Lower lobe of right lung (tissue), 2 donors: Measurements from ENCODE around the gene MACROD2. TPM values are rescaled to one million over a fixed set of nuclear protein-coding genes. Genes with fewer than 3 reads are reported as not detected.

Experiments
- ATAC-seq, 2 donors: fragments of 200-7000 bp; cut with Tn5 transposase; one replicate each; pipeline ENCODE4 v1.9.1; 2020 to 2022; ENCODE audit warnings: mild to moderate bottlenecking in 2 of 2, moderate library complexity in 2 of 2
- DNase-seq: peaks from one replicate; pipeline ENCODE4 v3.0.0-alpha.2; 2020
- H3K27ac ChIP-seq: fragments of 200-600 bp; one replicate; pipeline ENCODE4 v1.8.0; 2022
- H3K27me3 ChIP-seq: fragments of 200-600 bp; one replicate; pipeline ENCODE4 v1.8.0; 2022; ENCODE audit warnings: low read depth
- H3K36me3 ChIP-seq: fragments of 200-600 bp; one replicate; pipeline ENCODE4 v1.8.0; 2022; ENCODE audit warnings: mild to moderate bottlenecking
- H3K4me1 ChIP-seq: fragments of 200-600 bp; one replicate; pipeline ENCODE4 v1.8.0; 2022
- H3K4me3 ChIP-seq: fragments of 200-600 bp; one replicate; pipeline ENCODE4 v1.8.0; 2022; ENCODE audit warnings: mild to moderate bottlenecking
- H3K9me3 ChIP-seq: fragments of 200-600 bp; one replicate; pipeline ENCODE4 v1.8.0; 2022
- intact Hi-C: fragments of 100-400 bp; cut with DNase I; formaldehyde crosslinking; loops from one replicate; pipeline ENCODE4 v1.11.0; 2022
- total RNA-seq: library from RNA; stranded (reverse); fragmentation: NEBNext Ultra II Directional; extraction: Animal tissue kit (Norgen Biotek cat#: 25700); gene quantifications from one replicate; pipeline ENCODE4 v1.2.1, GENCODE V29; 2021
- TF ChIP-seq, protein P1 (sequence below): fragments of 200-600 bp; IDR thresholded peaks from one replicate; pipeline ENCODE4 v1.8.0; 2022; ENCODE audit warnings: antibody characterized with exemption, mild to moderate bottlenecking
- donor health status: DM: no; HTN: yes; CAD: no; lungs with severe emphysema.

Gene MACROD2
- total RNA-seq, 1 donor from 2014 or later: 73.0 TPM

DNA sequence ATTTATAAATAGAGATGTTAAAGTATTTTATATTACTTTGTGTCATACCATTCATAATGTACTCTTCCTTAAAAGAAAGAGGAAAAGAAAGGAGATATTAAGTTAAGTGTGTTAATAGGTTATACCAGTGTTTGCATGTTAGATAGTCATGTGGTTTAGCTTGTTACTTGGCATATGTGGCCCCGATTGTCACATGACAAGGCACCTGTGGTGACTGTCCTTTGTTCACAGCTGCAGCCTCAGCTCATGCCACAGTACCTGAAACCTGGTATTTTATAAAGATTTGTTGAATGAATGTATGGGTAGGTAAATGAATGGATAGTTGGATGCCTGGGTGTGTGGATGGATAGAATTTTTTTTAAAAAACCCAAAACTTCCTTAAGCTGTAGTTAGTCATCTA, 648.2 kb downstream of the MACROD2 start:
- no peak for DNase-seq
- Histone ChIP-seq H3K27me3 (no peaks in the 10 kb centered on the region), H3K27ac (no peak overlapping the region), H3K36me3 (no peaks in the 10 kb centered on the region), H3K4me1 (no peaks in the 10 kb centered on the region), H3K4me3 (no peak overlapping the region), H3K9me3 (peaks cover 19% of the 10 kb centered on the region)
- ATAC-seq: no peak
- TF ChIP-seq, protein P1, sequence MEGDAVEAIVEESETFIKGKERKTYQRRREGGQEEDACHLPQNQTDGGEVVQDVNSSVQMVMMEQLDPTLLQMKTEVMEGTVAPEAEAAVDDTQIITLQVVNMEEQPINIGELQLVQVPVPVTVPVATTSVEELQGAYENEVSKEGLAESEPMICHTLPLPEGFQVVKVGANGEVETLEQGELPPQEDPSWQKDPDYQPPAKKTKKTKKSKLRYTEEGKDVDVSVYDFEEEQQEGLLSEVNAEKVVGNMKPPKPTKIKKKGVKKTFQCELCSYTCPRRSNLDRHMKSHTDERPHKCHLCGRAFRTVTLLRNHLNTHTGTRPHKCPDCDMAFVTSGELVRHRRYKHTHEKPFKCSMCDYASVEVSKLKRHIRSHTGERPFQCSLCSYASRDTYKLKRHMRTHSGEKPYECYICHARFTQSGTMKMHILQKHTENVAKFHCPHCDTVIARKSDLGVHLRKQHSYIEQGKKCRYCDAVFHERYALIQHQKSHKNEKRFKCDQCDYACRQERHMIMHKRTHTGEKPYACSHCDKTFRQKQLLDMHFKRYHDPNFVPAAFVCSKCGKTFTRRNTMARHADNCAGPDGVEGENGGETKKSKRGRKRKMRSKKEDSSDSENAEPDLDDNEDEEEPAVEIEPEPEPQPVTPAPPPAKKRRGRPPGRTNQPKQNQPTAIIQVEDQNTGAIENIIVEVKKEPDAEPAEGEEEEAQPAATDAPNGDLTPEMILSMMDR: no peak
- intact Hi-C loops: no loop called here

DNA sequence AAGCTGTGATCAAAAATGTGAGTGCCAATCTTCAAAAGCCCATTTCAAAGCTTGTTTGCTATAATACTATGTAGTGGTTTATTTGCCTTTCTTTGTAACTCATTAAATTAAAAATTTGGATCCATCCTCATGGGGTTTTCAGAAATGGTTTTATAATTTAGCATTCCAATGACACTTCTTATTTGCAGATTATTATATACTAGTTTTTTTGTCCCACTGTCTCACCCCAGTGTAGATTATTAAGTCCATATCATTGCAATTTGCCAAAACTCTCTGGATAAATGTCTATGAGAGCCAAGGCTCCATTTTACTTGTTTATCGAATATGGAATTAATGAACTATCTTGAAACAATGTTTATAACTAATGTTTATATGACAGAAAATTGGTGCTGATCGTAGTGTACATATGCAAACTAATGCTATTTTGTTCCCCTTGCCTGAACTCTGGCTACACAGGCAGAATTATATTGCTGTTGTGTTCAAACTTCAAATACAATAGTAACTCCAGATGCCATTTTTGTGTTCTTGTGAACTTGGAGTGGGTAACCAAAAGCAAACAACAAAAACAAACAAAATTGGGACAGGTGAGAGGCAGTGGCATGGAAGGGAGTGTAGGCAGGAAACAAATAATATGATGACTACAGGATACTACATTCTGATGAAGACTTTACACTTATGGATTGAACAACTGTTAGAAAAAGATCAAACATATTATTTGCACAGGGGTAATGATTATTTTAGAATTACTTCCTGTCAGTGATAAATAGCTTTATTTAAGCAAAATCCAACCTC, 649.2 kb downstream of the MACROD2 start:
- ATAC-seq (no peak), DNase-seq (no peak)
- no peak overlapping the region for H3K4me3 ChIP-seq
- TF ChIP-seq, protein P1: no peak
- no peak overlapping the region for H3K27ac ChIP-seq
- no peaks in the 10 kb centered on the region for H3K4me1 ChIP-seq
- H3K27me3 ChIP-seq: no peaks in the 10 kb centered on the region
- no peaks in the 10 kb centered on the region for H3K36me3 ChIP-seq
- H3K9me3 ChIP-seq: peaks cover 19% of the 10 kb centered on the region
- intact Hi-C loops: no loop called here

DNA sequence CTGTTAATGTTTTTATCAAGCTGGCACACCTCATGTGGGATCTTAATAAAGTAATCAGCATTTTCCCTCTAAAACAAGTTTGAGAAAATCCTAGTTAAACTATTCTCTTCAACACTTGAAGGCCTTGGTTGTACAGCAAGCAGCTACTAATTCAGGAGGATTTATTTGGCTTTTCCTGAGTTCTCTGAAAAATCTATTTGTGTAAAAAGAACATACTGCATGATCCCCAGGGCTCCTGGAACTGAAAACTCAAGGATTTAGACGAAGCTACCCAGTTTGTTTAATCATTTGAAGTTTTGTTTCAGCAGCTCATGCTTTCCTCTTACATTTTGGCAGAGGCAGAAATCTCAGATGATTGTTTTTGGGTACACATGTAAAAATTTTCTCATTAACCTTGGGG, 651.7 kb downstream of the MACROD2 start:
- intact Hi-C loops: no loop called here
- TF ChIP-seq, protein P1: no peak
- no peak overlapping the region for H3K4me3 ChIP-seq
- ATAC-seq (no peak), DNase-seq (no peak)
- no peaks in the 10 kb centered on the region for H3K4me1 ChIP-seq
- peaks cover under 1% of the 10 kb centered on the region for H3K9me3 ChIP-seq
- H3K27ac ChIP-seq: no peak overlapping the region
- H3K27me3 ChIP-seq: no peaks in the 10 kb centered on the region
- H3K36me3 ChIP-seq: no peaks in the 10 kb centered on the region

DNA sequence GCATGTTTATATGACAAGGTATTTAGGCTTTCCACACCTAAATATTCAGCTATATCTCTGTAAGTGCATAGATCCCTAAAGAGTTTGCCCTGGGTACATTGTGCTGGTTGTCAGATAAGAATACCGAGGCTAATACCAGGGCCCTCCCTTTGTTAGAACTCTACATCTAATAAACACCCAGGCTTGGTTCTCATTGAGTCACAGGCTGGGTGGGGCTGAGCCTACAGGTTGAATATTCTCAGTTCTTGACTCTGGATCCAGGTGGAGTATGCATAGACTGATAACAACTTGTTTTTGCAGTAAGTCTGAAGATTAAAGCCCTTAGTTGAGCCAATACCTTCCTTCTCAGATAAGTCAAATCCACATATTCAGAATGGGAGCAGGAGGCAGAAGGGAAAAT, 654.3 kb downstream of the MACROD2 start:
- Histone ChIP-seq H3K27ac (no peak overlapping the region), H3K9me3 (no peaks in the 10 kb centered on the region), H3K36me3 (no peaks in the 10 kb centered on the region), H3K4me3 (no peak overlapping the region), H3K4me1 (no peaks in the 10 kb centered on the region), H3K27me3 (no peaks in the 10 kb centered on the region)
- TF ChIP-seq, protein P1: no peak
- intact Hi-C loops: no loop called here
- ATAC-seq (no peak), DNase-seq (no peak)

DNA sequence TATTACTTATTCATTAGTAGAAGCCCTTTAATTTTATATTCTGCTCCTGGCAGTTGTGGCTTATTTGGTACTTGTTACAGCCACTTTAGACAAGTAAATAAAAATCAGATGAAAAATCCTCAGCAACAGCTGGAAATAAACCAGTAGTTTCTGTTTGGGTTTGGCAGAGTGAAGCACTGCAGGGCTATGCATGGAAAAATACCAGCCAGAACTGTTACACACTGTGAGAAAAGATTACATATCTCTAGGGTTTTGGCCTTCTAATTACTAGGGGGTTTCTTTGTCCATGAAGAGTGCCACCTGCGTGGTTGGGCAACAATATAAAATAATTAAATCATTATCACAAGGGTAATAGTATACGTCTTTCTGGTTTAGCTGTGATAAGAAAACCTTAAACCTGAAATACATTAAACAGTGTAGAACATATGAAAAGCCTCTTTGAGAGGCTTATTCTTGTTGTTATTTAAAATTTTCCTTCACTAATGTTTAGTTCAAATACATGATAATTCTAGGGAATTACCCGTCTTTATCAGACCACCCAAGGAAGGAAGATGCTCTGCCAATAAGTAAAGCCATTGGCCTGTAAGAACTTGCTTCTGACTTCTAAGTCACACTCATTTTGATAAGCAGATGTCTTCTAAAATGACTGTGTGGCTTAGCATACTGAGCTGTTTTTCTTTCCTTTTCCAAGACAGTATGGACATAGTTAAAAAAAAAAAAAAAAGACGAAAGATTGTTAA, 662.1 kb downstream of the MACROD2 start:
- TF ChIP-seq, protein P1: no peak
- no peak for ATAC-seq
- DNase-seq: no peak
- Histone ChIP-seq H3K4me1 (no peaks in the 10 kb centered on the region), H3K9me3 (no peaks in the 10 kb centered on the region), H3K27me3 (no peaks in the 10 kb centered on the region), H3K36me3 (no peaks in the 10 kb centered on the region), H3K4me3 (no peak overlapping the region), H3K27ac (no peak overlapping the region)
- intact Hi-C loops: no loop called here
